RWPE2 (cell line): Measurements from ENCODE around the gene C5orf34.
"Not testable (repeated sequence)": the region's sequence is repeated elsewhere in the genome, so short reads cannot be mapped to it uniquely, and the experiment has no call there.

ENCODE experiments used
- ATAC-seq: fragments of 200-7000 bp; cut with Tn5 transposase; 3 replicates; pipeline ENCODE4 v1.9.1; 2021; ENCODE audit warnings: low read depth
- DNase-seq: peaks from one replicate; pipeline ENCODE4 v3.0.0-alpha.2; 2020; ENCODE audit warnings: low spot score
- H3K27ac ChIP-seq: fragments of 450-650 bp; 2 replicates; pipeline ENCODE4 v1.5.1; 2017; ENCODE audit warnings: mild to moderate bottlenecking; ENCODE audit not compliant: poor library complexity, severe bottlenecking
- H3K27me3 ChIP-seq: fragments of 250-450 bp; sonication (Bioruptor Pico); 2 replicates; pipeline ENCODE4 v1.5.1; 2021; ENCODE audit warnings: mild to moderate bottlenecking, moderate library complexity; ENCODE audit not compliant: insufficient read depth, poor library complexity, severe bottlenecking
- H3K36me3 ChIP-seq: fragments of 250-450 bp; sonication (Bioruptor Pico); 2 replicates; pipeline ENCODE4 v1.5.1; 2020; ENCODE audit warnings: low read depth, mild to moderate bottlenecking, moderate library complexity
- H3K4me1 ChIP-seq: fragments of 250-450 bp; sonication (Bioruptor Pico); 2 replicates; pipeline ENCODE4 v1.5.1; 2021; ENCODE audit warnings: mild to moderate bottlenecking, moderate library complexity; ENCODE audit not compliant: insufficient read depth, poor library complexity, severe bottlenecking
- H3K4me3 ChIP-seq: fragments of 250-450 bp; sonication (Bioruptor Pico); 2 replicates; pipeline ENCODE4 v1.5.1; 2021; ENCODE audit warnings: mild to moderate bottlenecking, moderate library complexity; ENCODE audit not compliant: severe bottlenecking
- H3K9me3 ChIP-seq: fragments of 250-450 bp; sonication (Bioruptor Pico); 2 replicates; pipeline ENCODE4 v1.5.1; 2021; ENCODE audit warnings: mild to moderate bottlenecking, moderate library complexity; ENCODE audit not compliant: severe bottlenecking
- CTCF ChIP-seq: fragments of 450-650 bp; IDR thresholded peaks from one replicate; pipeline ENCODE4 v1.5.1; 2017; ENCODE audit warnings: mild to moderate bottlenecking, moderate library complexity; ENCODE audit not compliant: poor library complexity, severe bottlenecking

Gene C5orf34

GRCh38 chr5:43467100-43467499, 47.8 kb downstream of the C5orf34 start:
- ATAC-seq, result no peak
- DNase-seq, result no peak
- Histone ChIP-seq H3K9me3 (peaks cover 10% of the 10 kb centered on the region), H3K4me3 (no peak overlapping the region), H3K27me3 (no peaks in the 10 kb centered on the region), H3K27ac (no peak overlapping the region), H3K36me3 (peaks cover 43% of the 10 kb centered on the region), H3K4me1 (no peaks in the 10 kb centered on the region)
- TF ChIP-seq CTCF, result no peak

- H3K27ac ChIP-seq, H3K9me3 ChIP-seq, H3K4me1 ChIP-seq, DNase-seq, H3K27me3 ChIP-seq, ATAC-seq, H3K4me3 ChIP-seq: not testable (repeated sequence)
- peaks cover 34% of the 10 kb centered on the region for H3K36me3 ChIP-seq
Observed at GRCh38 chr5:43465455-43465854, 49.5 kb downstream of the C5orf34 start.

GRCh38 chr5:43461066-43461465, 53.9 kb downstream of the C5orf34 start:
- Histone ChIP-seq H3K36me3 (peaks cover 24% of the 10 kb centered on the region), H3K27ac (no peak overlapping the region), H3K4me3 (no peak overlapping the region), H3K4me1 (no peaks in the 10 kb centered on the region), H3K9me3 (peaks cover 2% of the 10 kb centered on the region), H3K27me3 (no peaks in the 10 kb centered on the region)
- DNase-seq (no peak), ATAC-seq (no peak)
- no peak for TF ChIP-seq CTCF

- ATAC-seq, result no peak
- Histone ChIP-seq H3K4me1 (no peaks in the 10 kb centered on the region), H3K36me3 (peaks cover 24% of the 10 kb centered on the region)
Observed at GRCh38 chr5:43456556-43456955, 58.4 kb downstream of the C5orf34 start.

GRCh38 chr5:43441575-43441974, 73.4 kb downstream of the C5orf34 start:
- not testable (repeated sequence) for DNase-seq, H3K27ac ChIP-seq, H3K9me3 ChIP-seq, ATAC-seq, H3K4me1 ChIP-seq, H3K4me3 ChIP-seq, H3K27me3 ChIP-seq
- peaks cover 37% of the 10 kb centered on the region for H3K36me3 ChIP-seq

More at GRCh38 chr5:43456556-43456955, 58.4 kb downstream of the C5orf34 start:
- no peak for TF ChIP-seq CTCF
- peaks cover 2% of the 10 kb centered on the region for H3K9me3 ChIP-seq
- H3K4me3 ChIP-seq, result no peak overlapping the region
- DNase-seq, result no peak
- H3K27me3 ChIP-seq, result no peaks in the 10 kb centered on the region
- no peak overlapping the region for H3K27ac ChIP-seq

GRCh38 chr5:43437062-43437660, 77.8 kb downstream of the C5orf34 start:
- Histone ChIP-seq H3K27me3 (no peaks in the 10 kb centered on the region), H3K4me1 (peaks cover 13% of the 10 kb centered on the region), H3K9me3 (peaks cover 4% of the 10 kb centered on the region), H3K4me3 (no peak overlapping the region), H3K36me3 (no peaks in the 10 kb centered on the region), H3K27ac (no peak overlapping the region)
- no peak for TF ChIP-seq CTCF
- DNase-seq (no peak), ATAC-seq (peak; percentile 8; the same call in 1 of the 3 replicates)
